H1 (cell line): ENCODE measurements around the gene RTTN. TPM values are rescaled to one million over a fixed set of nuclear protein-coding genes. Genes with fewer than 3 reads are reported as not detected.

Experiments used
- CTCF ChIA-PET: fragments of 300-600 bp; sonication (Branson Sonifier 250); formaldehyde crosslinking; loops from one replicate; lab custom pipeline; 2021; ENCODE audit not compliant: partially characterized antibody; lab: Charles Lee
- POLR2A ChIA-PET: fragments of 300-600 bp; sonication (Branson Sonifier 250); formaldehyde crosslinking; loops from one replicate; lab custom pipeline; 2021; ENCODE audit warnings: inconsistent platforms; ENCODE audit not compliant: partially characterized antibody; lab: Charles Lee
- DNase-seq, 2 experiments: peaks; one replicate each; pipeline versions ENCODE4 v3.0.0 to v3.0.0-alpha.2; 2010 to 2022; ENCODE audit warnings: low spot score in 2 of 2, low read depth in 1 of 2, mixed read lengths in 1 of 2
- FAIRE-seq: peaks from 2 replicates; lab custom pipeline; 2011; peaks lifted over from hg19 to GRCh38; lab: Jason Lieb, UNC
- H2AFZ ChIP-seq: 2 replicates; pipeline ENCODE4 v1.8.1; 2012; ENCODE audit warnings: low read length, inconsistent platforms
- H2AK5ac ChIP-seq: 2 replicates; pipeline ENCODE4 v1.6.1; 2013; ENCODE audit warnings: low read depth, low read length
- H2BK120ac ChIP-seq: replicated peaks from 2 replicates; pipeline ENCODE3; 2013; ENCODE audit warnings: low read depth, low read length, inconsistent platforms
- H2BK12ac ChIP-seq: 2 replicates; pipeline ENCODE4 v1.6.1; 2013; ENCODE audit warnings: low read depth, low read length
- H2BK15ac ChIP-seq: 2 replicates; pipeline ENCODE4 v1.6.1; 2013; ENCODE audit warnings: low read length
- H2BK20ac ChIP-seq: 2 replicates; pipeline ENCODE4 v1.6.1; 2013; ENCODE audit warnings: low read length
- H2BK5ac ChIP-seq: 2 replicates; pipeline ENCODE4 v1.6.1; 2013; ENCODE audit warnings: low read depth, low read length
- H3K14ac ChIP-seq: 2 replicates; pipeline ENCODE4 v1.6.1; 2013; ENCODE audit warnings: inconsistent platforms; ENCODE audit not compliant: insufficient read length
- H3K18ac ChIP-seq: 2 replicates; pipeline ENCODE4 v1.6.1; 2013; ENCODE audit warnings: low read length; ENCODE audit errors: extremely low read depth
- H3K23ac ChIP-seq: 2 replicates; pipeline ENCODE4 v1.6.1; 2013; ENCODE audit warnings: inconsistent platforms; ENCODE audit not compliant: insufficient read length
- H3K23me2 ChIP-seq: 2 replicates; pipeline ENCODE4 v1.6.1; 2013; ENCODE audit warnings: low read depth, low read length
- H3K27ac ChIP-seq: 2 replicates; pipeline ENCODE4 v1.6.1; 2011; ENCODE audit warnings: low read depth, low read length, inconsistent platforms
- H3K27me3 ChIP-seq, 4 experiments: replicated peaks in 1 of 4; 1 replicate in 1 of 4; 2 replicates in 3 of 4; pipeline versions ENCODE4 v1.6.1 to v1.8.1; 2011 to 2013; ENCODE audit warnings: low read length in 3 of 4, mild to moderate bottlenecking in 3 of 4, inconsistent platforms in 2 of 4, mixed read lengths in 2 of 4, moderate library complexity in 1 of 4; ENCODE audit not compliant: control insufficient read depth in 3 of 4, insufficient read depth in 3 of 4; ENCODE audit errors: extremely low read depth in 1 of 4
- H3K36me3 ChIP-seq, 4 experiments: 2 replicates each; pipeline versions ENCODE4 v1.6.1 to v1.8.1; 2011 to 2013; ENCODE audit warnings: mild to moderate bottlenecking in 4 of 4, low read length in 3 of 4, moderate library complexity in 2 of 4, control low read depth in 1 of 4, inconsistent platforms in 1 of 4; ENCODE audit not compliant: insufficient read depth in 4 of 4, control insufficient read depth in 2 of 4
- H3K4ac ChIP-seq: replicated peaks from 2 replicates; pipeline ENCODE3; 2013; ENCODE audit warnings: low read length, low read depth, mixed read lengths, inconsistent platforms; ENCODE audit not compliant: insufficient read length
- H3K4me1 ChIP-seq, 4 experiments: replicated peaks in 1 of 4; 1 replicate in 1 of 4; 2 replicates in 3 of 4; pipeline versions ENCODE4 v1.6.1 to v1.8.1; 2011 to 2013; ENCODE audit warnings: low read length in 3 of 4, inconsistent platforms in 2 of 4, mixed read lengths in 1 of 4; ENCODE audit not compliant: insufficient read depth in 4 of 4, control insufficient read depth in 3 of 4
- H3K4me2 ChIP-seq, 2 experiments: 2 replicates each; pipeline versions ENCODE4 v1.6.1 to v1.8.1; 2011 to 2013; ENCODE audit warnings: low read depth in 2 of 2, low read length in 2 of 2, control low read depth in 1 of 2, inconsistent platforms in 1 of 2, mild to moderate bottlenecking in 1 of 2; ENCODE audit not compliant: insufficient read depth in 1 of 2
- H3K4me3 ChIP-seq, 4 experiments: fragments of 200-600, 300-600 bp in 1 of 4; sonication (generic), shearing (Covaris generic), sonication (Bioruptor Twin) in 1 of 4; 2 replicates each; pipeline versions ENCODE4 v1.5.1 to v1.8.1; 2011 to 2016; ENCODE audit warnings: low read length in 4 of 4, low read depth in 3 of 4, control low read depth in 2 of 4, inconsistent platforms in 2 of 4, mild to moderate bottlenecking in 2 of 4, mixed read lengths in 1 of 4, moderate library complexity in 1 of 4; ENCODE audit not compliant: insufficient read depth in 2 of 4; ENCODE audit errors: extremely low read depth in 1 of 4
- H3K56ac ChIP-seq: replicated peaks from 2 replicates; pipeline ENCODE3; 2013; ENCODE audit warnings: low read depth, mild to moderate bottlenecking, mixed read lengths, low read length, inconsistent platforms; ENCODE audit not compliant: insufficient read length
- H3K79me1 ChIP-seq: 2 replicates; pipeline ENCODE4 v1.6.1; 2013; ENCODE audit warnings: low read depth, low read length, control low read depth
- H3K79me2 ChIP-seq, 2 experiments: 2 replicates each; pipeline versions ENCODE4 v1.6.1 to v1.8.1; 2012 to 2013; ENCODE audit warnings: low read length in 2 of 2, mild to moderate bottlenecking in 2 of 2, inconsistent platforms in 1 of 2; ENCODE audit not compliant: insufficient read depth in 2 of 2, control insufficient read depth in 1 of 2
- H3K9ac ChIP-seq, 4 experiments: replicated peaks in 1 of 4; 1 replicate in 1 of 4; 2 replicates in 3 of 4; pipeline versions ENCODE4 v1.6.1 to v1.8.1; 2011 to 2013; ENCODE audit warnings: low read depth in 3 of 4, low read length in 3 of 4, control low read depth in 2 of 4, mild to moderate bottlenecking in 2 of 4, moderate library complexity in 2 of 4, inconsistent platforms in 1 of 4; ENCODE audit errors: extremely low read depth in 1 of 4
- H3K9me3 ChIP-seq, 2 experiments: 2 replicates each; pipeline versions ENCODE4 v1.6.1 to v1.8.1; 2012 to 2013; ENCODE audit warnings: mild to moderate bottlenecking in 2 of 2, moderate library complexity in 2 of 2, control low read depth in 1 of 2, inconsistent platforms in 1 of 2, low read depth in 1 of 2, low read length in 1 of 2, mixed read lengths in 1 of 2; ENCODE audit not compliant: insufficient read depth in 2 of 2
- H4K20me1 ChIP-seq, 2 experiments: replicated peaks in 1 of 2; 2 replicates each; pipeline versions ENCODE3 to v1.8.1; 2011 to 2013; ENCODE audit warnings: inconsistent platforms in 2 of 2, low read length in 2 of 2, mild to moderate bottlenecking in 1 of 2; ENCODE audit not compliant: insufficient read depth in 2 of 2, control insufficient read depth in 1 of 2
- H4K5ac ChIP-seq: 2 replicates; pipeline ENCODE4 v1.6.1; 2013; ENCODE audit warnings: low read length, low read depth, mixed read lengths, inconsistent platforms; ENCODE audit not compliant: insufficient read length
- H4K8ac ChIP-seq: 2 replicates; pipeline ENCODE4 v1.8.0; 2013; ENCODE audit warnings: mild to moderate bottlenecking, moderate library complexity, low read length, inconsistent platforms; ENCODE audit not compliant: insufficient read depth; ENCODE audit errors: extremely low read depth
- H4K91ac ChIP-seq: replicated peaks from 2 replicates; pipeline ENCODE3; 2013; ENCODE audit warnings: low read length, mixed read lengths, inconsistent platforms; ENCODE audit not compliant: insufficient read length
- ASH2L ChIP-seq: fragments of 200-600, 300-600 bp; sonication (generic); IDR thresholded peaks from one replicate; pipeline ENCODE4 v1.7.1; 2017; ENCODE audit warnings: low read length
- BACH1 ChIP-seq: IDR thresholded peaks from 2 replicates; pipeline ENCODE4 v1.6.1; 2012; ENCODE audit warnings: low read length, improper control_type of control experiment
- CBX5 ChIP-seq: fragments of 300-800, 300-1000 bp; sonication (generic); IDR thresholded peaks from 2 replicates; pipeline ENCODE4 v1.7.1; 2016; ENCODE audit warnings: antibody characterized with exemption, low read length, low read depth
- GTF2F1 ChIP-seq: IDR thresholded peaks from 2 replicates; pipeline ENCODE4 v1.6.1; 2012; ENCODE audit warnings: low read depth, low read length, improper control_type of control experiment, borderline replicate concordance
- KDM1A ChIP-seq: fragments of 200-600, 300-600 bp; sonication (generic); IDR thresholded peaks from 2 replicates; pipeline ENCODE4 v1.7.1; 2016; ENCODE audit warnings: mild to moderate bottlenecking, low read length, borderline replicate concordance
- RAD21 ChIP-seq, 2 experiments: IDR thresholded peaks in 1 of 2; conservative IDR thresholded peaks in 1 of 2; 2 replicates each; pipeline ENCODE4 v1.6.1; 2011; ENCODE audit warnings: low read depth in 2 of 2, low read length in 2 of 2, improper control_type of control experiment in 1 of 2, inconsistent platforms in 1 of 2, mild to moderate bottlenecking in 1 of 2, moderate library complexity in 1 of 2
- SIX5 ChIP-seq: IDR thresholded peaks from 2 replicates; pipeline ENCODE4 v1.6.1; 2011; ENCODE audit warnings: mild to moderate bottlenecking, low read depth, low read length
- SP2 ChIP-seq: IDR thresholded peaks from 2 replicates; pipeline ENCODE4 v1.6.1; 2012; ENCODE audit warnings: mild to moderate bottlenecking, low read length, inconsistent platforms
- TAF1 ChIP-seq: IDR thresholded peaks from 2 replicates; pipeline ENCODE4 v1.6.1; 2011; ENCODE audit warnings: mild to moderate bottlenecking, low read depth, low read length
- TAF7 ChIP-seq: optimal IDR thresholded peaks from 2 replicates; pipeline ENCODE3; 2011; ENCODE audit warnings: low read depth, mild to moderate bottlenecking, inconsistent platforms, low read length, moderate library complexity, borderline replicate concordance
- WGBS, 2 experiments: shearing (Covaris generic) in 1 of 2; methylation state at CpG; one replicate each; pipeline versions ENCODE4 v1.1.6 to v1.1.7; 2013 to 2015; ENCODE audit warnings: low lambda C conversion rate in 2 of 2, mixed read lengths in 2 of 2, inconsistent platforms in 1 of 2, low coverage in 1 of 2, missing lambda C conversion rate in 1 of 2; ENCODE audit not compliant: insufficient replicate concordance in 2 of 2, insufficient coverage in 1 of 2, insufficient read length in 1 of 2; ENCODE audit errors: extremely low coverage in 1 of 2, missing lambda C conversion rate in 1 of 2; 5-methylcytosine and 5-hydroxymethylcytosine counted together
- polyA plus RNA-seq, 7 experiments: library from polyadenylated mRNA; depleted of rRNA in 3 of 7; stranded (reverse) in 5 of 7; unstranded in 2 of 7; fragments of >200 nt in 5 of 7; fragments of 200-250 nt in 2 of 7; gene quantifications; 1 replicate in 5 of 7; 2 replicates in 1 of 7; 4 replicates in 1 of 7; pipeline versions ENCODE4 v1.2.1 to v1.2.3, GENCODE V29; 2011 to 2013; ENCODE audit warnings: missing spikeins in 2 of 7, mixed read lengths in 2 of 7
- total RNA-seq: library from RNA; stranded (reverse); fragmentation: NEBNext Ultra II Directional; extraction: Animal tissue kit (Norgen Biotek cat#: 25700); gene quantifications from 2 replicates; pipeline ENCODE4 v1.2.1, GENCODE V29; 2021
- TF ChIP-seq, protein P1 (sequence below): IDR thresholded peaks from 2 replicates; pipeline ENCODE4 v1.6.1; 2012; ENCODE audit warnings: inconsistent platforms

The RTTN gene
- total and polyA plus RNA-seq, 2 of the 8 experiments (the other 6 are each of a cell fraction or from before 2014, with no cell fraction given): 9.1 to 21.4 TPM

DNA sequence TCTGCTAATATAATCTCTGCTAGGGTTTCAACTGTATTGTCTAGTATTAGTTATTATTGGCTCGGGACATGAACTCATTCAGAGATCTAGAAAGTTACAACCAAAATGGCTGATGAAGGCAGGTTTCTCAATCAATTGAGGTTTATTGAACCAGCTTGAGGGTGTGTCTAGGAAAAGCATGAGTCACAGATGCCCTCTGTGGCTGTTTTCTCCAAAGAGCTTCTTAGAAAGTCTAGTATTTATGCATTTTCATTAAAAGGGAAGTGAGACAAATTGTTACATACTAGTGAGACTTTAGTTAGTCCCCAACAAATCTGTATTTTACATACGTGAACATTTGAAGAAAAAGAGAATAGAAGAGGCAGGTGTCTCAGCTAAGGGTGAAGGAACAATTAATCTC lies 23.0 kb upstream of the RTTN start:
- Histone ChIP-seq H4K20me1 (no peaks in the 10 kb centered on the region), H3K36me3 (no peaks in the 10 kb centered on the region), H3K9me3 (peaks cover 5 to 7% of the 10 kb centered on the region in 2 experiments; a peak in 1 of 4 replicates), H4K8ac (no peak overlapping the region), H3K9ac (no peak overlapping the region), H2AFZ (no peak overlapping the region), H3K56ac (no peak overlapping the region), H3K4ac (no peak overlapping the region), H3K27ac (no peak overlapping the region), H3K23me2 (no peaks in the 10 kb centered on the region), H2BK20ac (no peak overlapping the region), H3K23ac (no peak overlapping the region), H3K27me3 (no peaks in the 10 kb centered on the region), H3K79me2 (no peaks in the 10 kb centered on the region), H3K4me1 (no peaks in the 10 kb centered on the region), H2BK5ac (no peak overlapping the region), H3K18ac (no peak overlapping the region), H3K4me2 (no peak overlapping the region), H2BK15ac (no peak overlapping the region), H2AK5ac (no peak overlapping the region), H3K79me1 (no peaks in the 10 kb centered on the region), H3K14ac (no peak overlapping the region), H3K4me3 (no peak overlapping the region), H4K5ac (no peak overlapping the region), H2BK12ac (no peak overlapping the region)
- ChIA-PET POLR2A (no interaction called here), CTCF (interaction anchor here (0.6 to 1.7 kb wide), 4 partner anchors 32 to 277 kb away, joined by 3 to 4 read pairs (median 4); no protein-coding TSS in a partner anchor)
- FAIRE-seq (no peak), DNase-seq (no peak)
- 41% methylated on average over 2 of the region's 2 CpGs; no CpG with 5 or more reads in 1 of the 2 experiments for WGBS, 2 experiments
- TF ChIP-seq BACH1 (no peak), SP2 (no peak), TAF7 (no peak), CBX5 (no peak), KDM1A (no peak), SIX5 (no peak), GTF2F1 (no peak), ASH2L (no peak), RAD21 (IDR thresholded peaks at IDR 0.05 in 1 of 2, conservative IDR thresholded peaks at IDR 0.05 in 1 of 2; ENCODE audit: low read depth in 2 of 2, low read length in 2 of 2) (no peak), TAF1 (no peak)
- TF ChIP-seq, protein P1, sequence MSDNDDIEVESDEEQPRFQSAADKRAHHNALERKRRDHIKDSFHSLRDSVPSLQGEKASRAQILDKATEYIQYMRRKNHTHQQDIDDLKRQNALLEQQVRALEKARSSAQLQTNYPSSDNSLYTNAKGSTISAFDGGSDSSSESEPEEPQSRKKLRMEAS: no peak
- TF ChIP-seq, all 59 proteins: peak for 0
- Histone ChIP-seq H2BK120ac (no peak overlapping the region), H4K91ac (no peak overlapping the region)
